ENCODE measurements around the gene LAMTOR5. TPM values are rescaled to one million over a fixed set of nuclear protein-coding genes. Genes with fewer than 3 reads are reported as not detected.

LAMTOR5 gene
- total RNA-seq (45.4 and 57.9 TPM in 2 replicates), polyA plus RNA-seq (157 and 168 TPM in 2 replicates)

- H3K27ac ChIP-seq, result peak within 1 kb of the TSS; percentile 90
- H3K4me2 ChIP-seq, result peak within 1 kb of the TSS; percentile 84
- H4K20me1 ChIP-seq (ENCODE audit: insufficient read depth, poor library complexity, severe bottlenecking), result no peaks in the 10 kb centered on the region
- 35% methylated on average over 76 of the region's 76 CpGs for WGBS (ENCODE audit: low lambda C conversion rate, missing lambda C conversion rate)
- no peaks in the 10 kb centered on the region for H3K27me3 ChIP-seq
- peak within 1 kb of the TSS; percentile 86 for H2AFZ ChIP-seq
- no peaks in the 10 kb centered on the region for H3K9me3 ChIP-seq (ENCODE audit: low read depth)
- peaks cover 16% of the 10 kb centered on the region for H3K79me2 ChIP-seq
- H3K4me1 ChIP-seq (ENCODE audit: insufficient read depth), result no peaks in the 10 kb centered on the region
- TF ChIP-seq EZH2 (IDR thresholded peaks at IDR 0.05; ENCODE audit: borderline replicate concordance), result no peak
- TF ChIP-seq CTCF (IDR thresholded peaks at IDR 0.05; ENCODE audit: poor library complexity), result no peak
- no peak for TF ChIP-seq EZH2phosphoT487 (IDR thresholded peaks at IDR 0.05; ENCODE audit: low read depth, severe bottlenecking, unreplicated experiment)
- H3K4me3 ChIP-seq, result peak within 1 kb of the TSS; percentile 65
- H3K9me2 ChIP-seq (replicated peaks; ENCODE audit: insufficient read depth), result no peaks in the 10 kb centered on the region
- H3K36me3 ChIP-seq (replicated peaks; ENCODE audit: insufficient read depth, low read depth), result no peaks in the 10 kb centered on the region
- peak; percentile 79 for DNase-seq (ENCODE audit: low spot score)
These were observed at the start of gene LAMTOR5 for GRCh38 chr1:110407260-110408210. Gene LAMTOR5, minus strand, starts transcription at chr1:110407694. Its CDS starts 74 bp downstream, at chr1:110407620.

GRCh38 chr1:110457206-110457605 is 49.7 kb upstream of the LAMTOR5 start:
- Histone ChIP-seq H3K9me3 (ENCODE audit: low read depth) (no peaks in the 10 kb centered on the region), H3K79me2 (no peaks in the 10 kb centered on the region), H3K4me3 (no peak overlapping the region), H4K20me1 (ENCODE audit: insufficient read depth, poor library complexity, severe bottlenecking) (no peaks in the 10 kb centered on the region), H3K4me2 (no peak overlapping the region), H3K36me3 (replicated peaks; ENCODE audit: insufficient read depth, low read depth) (no peaks in the 10 kb centered on the region), H3K27ac (no peak overlapping the region), H3K27me3 (peaks cover 1% of the 10 kb centered on the region), H3K4me1 (ENCODE audit: insufficient read depth) (no peaks in the 10 kb centered on the region), H2AFZ (no peak overlapping the region), H3K9me2 (replicated peaks; ENCODE audit: insufficient read depth) (no peaks in the 10 kb centered on the region)
- no peak for TF ChIP-seq EZH2phosphoT487 (IDR thresholded peaks at IDR 0.05; ENCODE audit: low read depth, severe bottlenecking, unreplicated experiment)
- TF ChIP-seq CTCF (IDR thresholded peaks at IDR 0.05; ENCODE audit: poor library complexity), result no peak
- no peak for TF ChIP-seq EZH2 (IDR thresholded peaks at IDR 0.05; ENCODE audit: borderline replicate concordance)
- WGBS (ENCODE audit: low lambda C conversion rate, missing lambda C conversion rate), result 95% methylated on average over 5 of the region's 5 CpGs
- no peak for DNase-seq (ENCODE audit: low spot score)

GRCh38 chr1:110455151-110455550 is 47.7 kb upstream of the LAMTOR5 start:
- Histone ChIP-seq H3K9me3 (ENCODE audit: low read depth) (no peaks in the 10 kb centered on the region), H3K36me3 (replicated peaks; ENCODE audit: insufficient read depth, low read depth) (no peaks in the 10 kb centered on the region), H3K27me3 (peaks cover 7% of the 10 kb centered on the region), H3K4me2 (no peak overlapping the region), H3K79me2 (no peaks in the 10 kb centered on the region), H3K27ac (no peak overlapping the region), H3K4me3 (no peak overlapping the region), H2AFZ (no peak overlapping the region), H4K20me1 (ENCODE audit: insufficient read depth, poor library complexity, severe bottlenecking) (no peaks in the 10 kb centered on the region), H3K4me1 (ENCODE audit: insufficient read depth) (peaks cover 3% of the 10 kb centered on the region), H3K9me2 (replicated peaks; ENCODE audit: insufficient read depth) (no peaks in the 10 kb centered on the region)
- 64% methylated on average over 8 of the region's 8 CpGs for WGBS (ENCODE audit: low lambda C conversion rate, missing lambda C conversion rate)
- no peak for DNase-seq (ENCODE audit: low spot score)
- TF ChIP-seq EZH2phosphoT487 (IDR thresholded peaks at IDR 0.05; ENCODE audit: low read depth, severe bottlenecking, unreplicated experiment) (no peak), CTCF (IDR thresholded peaks at IDR 0.05; ENCODE audit: poor library complexity) (no peak), EZH2 (IDR thresholded peaks at IDR 0.05; ENCODE audit: borderline replicate concordance) (no peak)

Data from hepatocyte (in vitro differentiated cells).